Nephron (organoid): ENCODE data around the gene ZMYND8.
"Not testable (repeated sequence)": the region's sequence is repeated elsewhere in the genome, so short reads cannot be mapped to it uniquely, and the experiment has no call there.

ENCODE experiments used
- H3K27ac Mint-ChIP-seq, 3 experiments: 2 replicates each; pipeline ENCODE4 v1.8.0; 2020; ENCODE audit warnings: mixed read lengths in 3 of 3, mild to moderate bottlenecking in 2 of 3, moderate library complexity in 1 of 3
- H3K27me3 Mint-ChIP-seq: 2 replicates; pipeline ENCODE4 v1.8.0; 2021; ENCODE audit warnings: low read depth, mild to moderate bottlenecking, moderate library complexity, mixed read lengths
- H3K36me3 Mint-ChIP-seq: 2 replicates; pipeline ENCODE4 v1.8.0; 2020; ENCODE audit warnings: low read depth, mixed read lengths
- H3K4me1 Mint-ChIP-seq: 2 replicates; pipeline ENCODE4 v1.8.0; 2020; ENCODE audit warnings: mixed read lengths
- H3K4me3 Mint-ChIP-seq, 3 experiments: 2 replicates each; pipeline ENCODE4 v1.8.0; 2020; ENCODE audit warnings: mild to moderate bottlenecking in 3 of 3, mixed read lengths in 3 of 3, moderate library complexity in 2 of 3
- H3K9me3 Mint-ChIP-seq: 2 replicates; pipeline ENCODE4 v1.8.0; 2020; ENCODE audit warnings: mixed read lengths
- TF ChIP-seq, protein P1 (sequence below), 3 experiments: fragments of 200-600 bp; sonication (generic); IDR thresholded peaks; one replicate each; pipeline ENCODE4 v1.5.0; 2021; ENCODE audit warnings: antibody characterized with exemption in 3 of 3; ENCODE audit not compliant: unreplicated experiment in 3 of 3

The ZMYND8 gene

DNA sequence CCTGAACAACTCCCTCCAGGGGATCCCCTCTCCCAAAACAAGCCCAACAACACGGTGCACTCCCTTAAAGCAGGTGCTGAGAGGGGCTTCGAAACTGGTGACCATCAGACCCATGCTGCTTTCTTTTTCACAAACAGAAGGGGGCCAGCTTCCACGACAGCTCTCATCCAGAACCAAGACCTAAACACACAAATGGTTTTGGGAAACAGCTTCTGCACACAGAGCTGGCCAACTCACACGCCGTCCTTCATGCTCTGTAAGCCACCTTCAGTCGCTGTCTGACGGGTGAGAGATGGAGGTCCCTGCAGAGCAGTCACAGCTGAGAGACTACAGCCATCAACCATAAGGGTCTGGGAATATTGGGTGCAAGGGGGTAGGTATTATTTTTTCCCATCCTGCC, 76.3 kb downstream of the ZMYND8 start:
- Mint-ChIP-seq H3K27me3 (no peaks in the 10 kb centered on the region), H3K36me3 (peaks cover 86% of the 10 kb centered on the region), H3K4me3 (no peak overlapping the region), H3K9me3 (no peaks in the 10 kb centered on the region), H3K4me1 (peaks cover 23% of the 10 kb centered on the region), H3K27ac (peak overlapping the region in 2 of 3 experiments; percentile 16 to 52)
- TF ChIP-seq, protein P1, sequence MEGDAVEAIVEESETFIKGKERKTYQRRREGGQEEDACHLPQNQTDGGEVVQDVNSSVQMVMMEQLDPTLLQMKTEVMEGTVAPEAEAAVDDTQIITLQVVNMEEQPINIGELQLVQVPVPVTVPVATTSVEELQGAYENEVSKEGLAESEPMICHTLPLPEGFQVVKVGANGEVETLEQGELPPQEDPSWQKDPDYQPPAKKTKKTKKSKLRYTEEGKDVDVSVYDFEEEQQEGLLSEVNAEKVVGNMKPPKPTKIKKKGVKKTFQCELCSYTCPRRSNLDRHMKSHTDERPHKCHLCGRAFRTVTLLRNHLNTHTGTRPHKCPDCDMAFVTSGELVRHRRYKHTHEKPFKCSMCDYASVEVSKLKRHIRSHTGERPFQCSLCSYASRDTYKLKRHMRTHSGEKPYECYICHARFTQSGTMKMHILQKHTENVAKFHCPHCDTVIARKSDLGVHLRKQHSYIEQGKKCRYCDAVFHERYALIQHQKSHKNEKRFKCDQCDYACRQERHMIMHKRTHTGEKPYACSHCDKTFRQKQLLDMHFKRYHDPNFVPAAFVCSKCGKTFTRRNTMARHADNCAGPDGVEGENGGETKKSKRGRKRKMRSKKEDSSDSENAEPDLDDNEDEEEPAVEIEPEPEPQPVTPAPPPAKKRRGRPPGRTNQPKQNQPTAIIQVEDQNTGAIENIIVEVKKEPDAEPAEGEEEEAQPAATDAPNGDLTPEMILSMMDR (IDR thresholded peaks at IDR 0.05; ENCODE audit: unreplicated experiment in 3 of 3): no peak

DNA sequence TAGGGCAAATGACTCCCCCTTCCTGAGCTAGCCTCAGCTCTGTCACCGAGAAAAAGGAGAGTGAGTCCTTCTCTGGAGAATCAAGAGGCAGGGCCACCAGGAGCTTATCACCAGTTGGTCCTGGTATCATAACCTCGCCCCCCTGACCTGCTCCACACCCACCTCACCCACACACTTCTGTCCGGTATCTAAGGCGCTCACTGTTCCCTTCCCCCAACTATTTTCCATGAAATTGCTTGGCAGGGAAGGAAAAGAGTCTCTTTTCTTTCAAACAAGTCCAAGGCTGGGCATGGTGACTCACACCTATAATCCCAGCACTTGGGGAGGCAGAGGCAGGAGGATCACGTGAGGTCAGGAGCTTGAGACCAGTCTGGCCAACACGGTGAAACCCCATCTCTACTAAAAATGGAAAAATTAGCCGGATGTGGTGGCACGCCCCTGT, 77.6 kb downstream of the ZMYND8 start:
- peaks cover 81% of the 10 kb centered on the region for H3K36me3 Mint-ChIP-seq
- no peak overlapping the region for H3K4me3 Mint-ChIP-seq
- TF ChIP-seq, protein P1 (IDR thresholded peaks at IDR 0.05; ENCODE audit: unreplicated experiment in 3 of 3): no peak
- peaks cover 33% of the 10 kb centered on the region for H3K4me1 Mint-ChIP-seq
- H3K27ac Mint-ChIP-seq: peak overlapping the region in 1 of 3 experiments; percentile 28
- H3K9me3 Mint-ChIP-seq: no peaks in the 10 kb centered on the region
- no peaks in the 10 kb centered on the region for H3K27me3 Mint-ChIP-seq

DNA sequence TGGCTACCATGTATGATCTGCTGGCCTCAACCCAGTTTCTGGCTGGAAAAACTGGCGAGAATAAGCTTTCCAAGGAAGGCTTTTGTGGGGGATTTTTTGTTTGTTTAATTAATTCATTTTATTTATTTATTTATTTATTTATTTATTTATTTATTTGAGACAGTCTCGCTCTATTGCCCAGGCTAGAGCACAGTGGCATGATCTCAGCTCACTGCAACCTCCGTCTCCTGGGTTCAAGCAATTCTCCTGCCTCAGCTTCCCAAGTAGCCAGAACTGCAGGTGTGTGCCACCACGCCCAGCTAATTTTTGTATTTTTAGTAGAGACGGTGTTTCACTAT, 79.0 kb downstream of the ZMYND8 start:
- peaks cover 74% of the 10 kb centered on the region for H3K36me3 Mint-ChIP-seq
- H3K4me1 Mint-ChIP-seq: peaks cover 43% of the 10 kb centered on the region
- H3K27me3 Mint-ChIP-seq, H3K9me3 Mint-ChIP-seq, H3K4me3 Mint-ChIP-seq: not testable (repeated sequence)
- H3K27ac Mint-ChIP-seq: peak overlapping the region; percentile 62 to 82 (median 64)

DNA sequence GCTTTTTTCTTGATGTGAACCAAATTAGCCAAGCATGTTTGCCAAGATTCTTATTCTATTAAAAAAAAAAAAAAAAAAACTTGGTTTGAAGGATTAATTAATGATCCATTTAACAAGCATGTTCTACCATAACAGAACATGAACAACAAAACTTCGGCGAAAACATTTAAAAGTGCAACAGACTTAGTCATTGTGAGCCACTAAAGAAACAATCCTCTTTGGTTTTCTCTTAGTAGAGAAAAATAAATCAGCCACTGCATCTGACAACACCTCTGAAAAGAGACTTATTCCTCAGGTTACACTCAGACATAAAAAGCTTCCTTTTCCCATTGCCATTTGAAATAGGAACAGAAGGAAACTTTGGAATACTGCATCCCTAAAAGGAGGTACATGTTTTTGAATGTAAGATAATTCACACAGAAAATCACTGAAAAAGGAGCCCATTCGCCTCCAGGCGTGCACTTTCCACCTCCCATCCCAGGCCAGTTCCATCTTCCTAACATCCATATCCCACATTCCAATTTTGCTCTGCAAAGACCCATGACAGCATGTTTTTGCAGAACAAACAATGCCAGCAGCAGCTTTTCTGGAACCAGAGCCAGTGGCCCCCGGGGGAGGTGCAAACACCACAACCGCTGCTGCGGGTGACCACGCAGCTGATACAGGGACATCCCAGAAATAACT, 79.5 kb downstream of the ZMYND8 start:
- Mint-ChIP-seq H3K4me1 (peaks cover 43% of the 10 kb centered on the region), H3K27ac (peak overlapping the region; percentile 62 to 82 (median 64)), H3K36me3 (peaks cover 73% of the 10 kb centered on the region), H3K9me3 (no peaks in the 10 kb centered on the region), H3K27me3 (no peaks in the 10 kb centered on the region), H3K4me3 (no peak overlapping the region)
- TF ChIP-seq, protein P1 (IDR thresholded peaks at IDR 0.05; ENCODE audit: unreplicated experiment in 3 of 3): no peak

- TF ChIP-seq, protein P1 (IDR thresholded peaks at IDR 0.05; ENCODE audit: unreplicated experiment in 3 of 3): no peak
- H3K27ac Mint-ChIP-seq: peak overlapping the region in 2 of 3 experiments; percentile 55 to 82
- no peaks in the 10 kb centered on the region for H3K27me3 Mint-ChIP-seq
- H3K4me1 Mint-ChIP-seq: peaks cover 43% of the 10 kb centered on the region
- H3K4me3 Mint-ChIP-seq: no peak overlapping the region
- no peaks in the 10 kb centered on the region for H3K9me3 Mint-ChIP-seq
- H3K36me3 Mint-ChIP-seq: peaks cover 66% of the 10 kb centered on the region
Measured at GRCh38 chr20:47276251-47276650, 80.2 kb downstream of the ZMYND8 start.

GRCh38 chr20:47275548-47275947, 81.0 kb downstream of the ZMYND8 start:
- H3K4me1 Mint-ChIP-seq: peaks cover 43% of the 10 kb centered on the region
- TF ChIP-seq, protein P1 (IDR thresholded peaks at IDR 0.05; ENCODE audit: unreplicated experiment in 3 of 3): no peak
- H3K27ac Mint-ChIP-seq: no peak overlapping the region
- H3K27me3 Mint-ChIP-seq: no peaks in the 10 kb centered on the region
- H3K4me3 Mint-ChIP-seq: no peak overlapping the region
- peaks cover 59% of the 10 kb centered on the region for H3K36me3 Mint-ChIP-seq
- no peaks in the 10 kb centered on the region for H3K9me3 Mint-ChIP-seq
